ENCODE measurements around the gene PRKN.

- no peak for TF ChIP-seq POLR2A (IDR thresholded peaks at IDR 0.05)
- TF ChIP-seq, protein P1, sequence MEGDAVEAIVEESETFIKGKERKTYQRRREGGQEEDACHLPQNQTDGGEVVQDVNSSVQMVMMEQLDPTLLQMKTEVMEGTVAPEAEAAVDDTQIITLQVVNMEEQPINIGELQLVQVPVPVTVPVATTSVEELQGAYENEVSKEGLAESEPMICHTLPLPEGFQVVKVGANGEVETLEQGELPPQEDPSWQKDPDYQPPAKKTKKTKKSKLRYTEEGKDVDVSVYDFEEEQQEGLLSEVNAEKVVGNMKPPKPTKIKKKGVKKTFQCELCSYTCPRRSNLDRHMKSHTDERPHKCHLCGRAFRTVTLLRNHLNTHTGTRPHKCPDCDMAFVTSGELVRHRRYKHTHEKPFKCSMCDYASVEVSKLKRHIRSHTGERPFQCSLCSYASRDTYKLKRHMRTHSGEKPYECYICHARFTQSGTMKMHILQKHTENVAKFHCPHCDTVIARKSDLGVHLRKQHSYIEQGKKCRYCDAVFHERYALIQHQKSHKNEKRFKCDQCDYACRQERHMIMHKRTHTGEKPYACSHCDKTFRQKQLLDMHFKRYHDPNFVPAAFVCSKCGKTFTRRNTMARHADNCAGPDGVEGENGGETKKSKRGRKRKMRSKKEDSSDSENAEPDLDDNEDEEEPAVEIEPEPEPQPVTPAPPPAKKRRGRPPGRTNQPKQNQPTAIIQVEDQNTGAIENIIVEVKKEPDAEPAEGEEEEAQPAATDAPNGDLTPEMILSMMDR (IDR thresholded peaks at IDR 0.05), result no peak
- TF ChIP-seq EP300 (IDR thresholded peaks at IDR 0.05; ENCODE audit: low read depth), result no peak
Measured at GRCh38 chr6:162074641-162075275, 652.8 kb downstream of the PRKN start.
